Karpas-422 (cell line): ENCODE results near the gene FGFBP2. TPM values are rescaled to one million over a fixed set of nuclear protein-coding genes. Genes with fewer than 3 reads are reported as not detected.

ENCODE experiments used
- DNase-seq: peaks from one replicate; pipeline ENCODE4 v3.0.0-alpha.2; 2015
- H2AFZ ChIP-seq: fragments of 200-600 bp; sonication (generic); 2 replicates; pipeline ENCODE4 v1.6.1; 2014; ENCODE audit warnings: antibody characterized with exemption, low read length, mixed read lengths
- H3K27ac ChIP-seq: fragments of 200-600 bp; sonication (generic); 2 replicates; pipeline ENCODE4 v1.5.1; 2014; ENCODE audit warnings: mild to moderate bottlenecking, low read length, moderate library complexity
- H3K27me3 ChIP-seq: fragments of 200-600 bp; sonication (generic); 2 replicates; pipeline ENCODE4 v1.6.1; 2014; ENCODE audit warnings: low read length, mixed read lengths
- H3K36me3 ChIP-seq: fragments of 200-600 bp; sonication (generic); 2 replicates; pipeline ENCODE4 v1.6.1; 2014; ENCODE audit warnings: low read length, mixed read lengths; ENCODE audit not compliant: insufficient read depth
- H3K4me1 ChIP-seq: fragments of 200-600 bp; sonication (generic); 2 replicates; pipeline ENCODE4 v1.6.1; 2014; ENCODE audit warnings: mild to moderate bottlenecking, low read length, mixed read lengths
- H3K4me2 ChIP-seq: fragments of 200-600 bp; sonication (generic); 2 replicates; pipeline ENCODE4 v1.6.1; 2014; ENCODE audit warnings: low read length, low read depth, mild to moderate bottlenecking; ENCODE audit not compliant: poor library complexity, severe bottlenecking
- H3K4me3 ChIP-seq: fragments of 200-600 bp; sonication (generic); 2 replicates; pipeline ENCODE4 v1.5.1; 2014; ENCODE audit warnings: mild to moderate bottlenecking, antibody characterized with exemption, low read length, mixed read lengths
- H3K79me2 ChIP-seq: fragments of 200-600 bp; sonication (generic); 2 replicates; pipeline ENCODE4 v1.6.1; 2014; ENCODE audit warnings: mild to moderate bottlenecking, low read length, mixed read lengths
- H3K9ac ChIP-seq: fragments of 200-600 bp; sonication (generic); 2 replicates; pipeline ENCODE4 v1.6.0; 2014; ENCODE audit warnings: low read length
- H3K9me2 ChIP-seq: fragments of 200-600 bp; sonication (generic), shearing (Covaris generic); replicated peaks from 2 replicates; pipeline ENCODE4 v1.6.0; 2014; ENCODE audit warnings: mild to moderate bottlenecking, low read length, moderate library complexity; ENCODE audit not compliant: insufficient read depth
- H3K9me3 ChIP-seq: fragments of 300-700, 200-600 bp; sonication (generic); 2 replicates; pipeline ENCODE4 v1.6.1; 2014; ENCODE audit warnings: low read length, mixed read lengths
- H4K20me1 ChIP-seq: fragments of 200-600 bp; sonication (generic); 2 replicates; pipeline ENCODE4 v1.6.1; 2014; ENCODE audit warnings: mild to moderate bottlenecking, antibody characterized with exemption, low read length, low read depth; ENCODE audit not compliant: insufficient read depth
- total RNA-seq: library from RNA; depleted of rRNA; stranded (reverse); fragments of >200 nt; shearing (Covaris generic); gene quantifications from 2 replicates; pipeline ENCODE4 v1.2.3, GENCODE V29; 2014; ENCODE audit warnings: low replicate concordance

FGFBP2 gene
- total RNA-seq, 1 experiment from 2014 or later, result not detected

- no peak for DNase-seq
- Histone ChIP-seq H3K36me3 (no peaks in the 10 kb centered on the region), H3K27me3 (no peaks in the 10 kb centered on the region), H3K4me1 (no peaks in the 10 kb centered on the region), H3K4me2 (no peak overlapping the region), H3K9me2 (no peaks in the 10 kb centered on the region), H3K79me2 (no peaks in the 10 kb centered on the region), H3K4me3 (no peak overlapping the region), H3K9ac (no peak overlapping the region), H3K9me3 (no peaks in the 10 kb centered on the region), H3K27ac (no peak overlapping the region), H4K20me1 (no peaks in the 10 kb centered on the region), H2AFZ (no peak overlapping the region)
Measured at GRCh38 chr4:15945516-15945915, 17.5 kb downstream of the FGFBP2 start.

GRCh38 chr4:15944895-15945294 is 18.1 kb downstream of the FGFBP2 start:
- H3K4me3 ChIP-seq, result no peak overlapping the region
- no peak overlapping the region for H3K4me2 ChIP-seq
- DNase-seq, result no peak
- no peak overlapping the region for H3K9ac ChIP-seq
- no peaks in the 10 kb centered on the region for H4K20me1 ChIP-seq
- H3K36me3 ChIP-seq, result no peaks in the 10 kb centered on the region
- no peaks in the 10 kb centered on the region for H3K79me2 ChIP-seq
- H3K27ac ChIP-seq, result no peak overlapping the region
- no peaks in the 10 kb centered on the region for H3K27me3 ChIP-seq
- H3K9me2 ChIP-seq, result no peaks in the 10 kb centered on the region
- no peak overlapping the region for H2AFZ ChIP-seq
- H3K4me1 ChIP-seq, result no peaks in the 10 kb centered on the region
- H3K9me3 ChIP-seq, result no peaks in the 10 kb centered on the region

- H3K9me2 ChIP-seq, result no peaks in the 10 kb centered on the region
- no peaks in the 10 kb centered on the region for H3K36me3 ChIP-seq
- H3K4me2 ChIP-seq, result no peak overlapping the region
- no peaks in the 10 kb centered on the region for H4K20me1 ChIP-seq
- H3K9me3 ChIP-seq, result no peaks in the 10 kb centered on the region
- no peak overlapping the region for H3K27ac ChIP-seq
- H3K4me3 ChIP-seq, result no peak overlapping the region
- no peak overlapping the region for H2AFZ ChIP-seq
- no peaks in the 10 kb centered on the region for H3K27me3 ChIP-seq
- no peak overlapping the region for H3K9ac ChIP-seq
- DNase-seq, result no peak
- no peaks in the 10 kb centered on the region for H3K4me1 ChIP-seq
- H3K79me2 ChIP-seq, result no peaks in the 10 kb centered on the region
Measured at GRCh38 chr4:15942283-15942682, 20.7 kb downstream of the FGFBP2 start.

- no peaks in the 10 kb centered on the region for H4K20me1 ChIP-seq
- H3K27ac ChIP-seq, result no peak within 1 kb of the TSS
- no peaks in the 10 kb centered on the region for H3K79me2 ChIP-seq
- no peak within 1 kb of the TSS for H3K4me3 ChIP-seq
- no peak within 1 kb of the TSS for H3K4me2 ChIP-seq
- no peaks in the 10 kb centered on the region for H3K9me2 ChIP-seq
- no peak within 1 kb of the TSS for H2AFZ ChIP-seq
- no peaks in the 10 kb centered on the region for H3K27me3 ChIP-seq
- H3K9ac ChIP-seq, result no peak within 1 kb of the TSS
- H3K36me3 ChIP-seq, result no peaks in the 10 kb centered on the region
- DNase-seq, result no peak
- no peaks in the 10 kb centered on the region for H3K9me3 ChIP-seq
- H3K4me1 ChIP-seq, result no peaks in the 10 kb centered on the region
Measured at GRCh38 chr4:15938640-15939039, 24.3 kb downstream of the FGFBP2 start, which contains the start of gene FGFBP1. FGFBP1 (minus strand) TSS chr4:15938740; CDS start chr4:15936632, 2,108 bp downstream.

GRCh38 chr4:15938182-15938581 is 24.8 kb downstream of the FGFBP2 start:
- Histone ChIP-seq H2AFZ (no peak overlapping the region), H3K4me2 (no peak overlapping the region), H3K9ac (no peak overlapping the region)

GRCh38 chr4:15936495-15936894 is 26.5 kb downstream of the FGFBP2 start:
- no peak overlapping the region for H3K9ac ChIP-seq
- DNase-seq, result no peak

More at GRCh38 chr4:15938182-15938581, 24.8 kb downstream of the FGFBP2 start:
- Histone ChIP-seq H3K9me2 (no peaks in the 10 kb centered on the region), H3K79me2 (no peaks in the 10 kb centered on the region), H3K36me3 (no peaks in the 10 kb centered on the region), H3K9me3 (no peaks in the 10 kb centered on the region), H3K27me3 (no peaks in the 10 kb centered on the region), H4K20me1 (no peaks in the 10 kb centered on the region), H3K27ac (no peak overlapping the region), H3K4me3 (no peak overlapping the region), H3K4me1 (no peaks in the 10 kb centered on the region)
- no peak for DNase-seq

GRCh38 chr4:15935504-15936402 is 27.2 kb downstream of the FGFBP2 start:
- Histone ChIP-seq H3K4me2 (no peak overlapping the region), H3K27me3 (no peaks in the 10 kb centered on the region), H3K9ac (no peak overlapping the region), H3K9me2 (no peaks in the 10 kb centered on the region), H4K20me1 (no peaks in the 10 kb centered on the region), H3K36me3 (no peaks in the 10 kb centered on the region), H3K4me3 (no peak overlapping the region), H2AFZ (no peak overlapping the region), H3K4me1 (peaks cover 4% of the 10 kb centered on the region), H3K79me2 (no peaks in the 10 kb centered on the region), H3K9me3 (no peaks in the 10 kb centered on the region), H3K27ac (no peak overlapping the region)
- no peak for DNase-seq

More at GRCh38 chr4:15936495-15936894, 26.5 kb downstream of the FGFBP2 start:
- H3K36me3 ChIP-seq, result no peaks in the 10 kb centered on the region
- no peak overlapping the region for H3K27ac ChIP-seq
- no peaks in the 10 kb centered on the region for H3K9me2 ChIP-seq
- no peak overlapping the region for H3K4me3 ChIP-seq
- 0 out of 2 replicates have a peak, but pooled peaks cover 2% of the 10 kb centered on the region for H3K4me1 ChIP-seq
- H4K20me1 ChIP-seq, result no peaks in the 10 kb centered on the region
- H2AFZ ChIP-seq, result no peak overlapping the region
- H3K9me3 ChIP-seq, result no peaks in the 10 kb centered on the region
- no peaks in the 10 kb centered on the region for H3K79me2 ChIP-seq
- H3K27me3 ChIP-seq, result no peaks in the 10 kb centered on the region
- H3K4me2 ChIP-seq, result no peak overlapping the region

- no peak overlapping the region for H3K27ac ChIP-seq
- no peaks in the 10 kb centered on the region for H4K20me1 ChIP-seq
- H3K4me3 ChIP-seq, result no peak overlapping the region
- H3K79me2 ChIP-seq, result no peaks in the 10 kb centered on the region
- H3K4me1 ChIP-seq, result peaks cover 16% of the 10 kb centered on the region
- H3K27me3 ChIP-seq, result no peaks in the 10 kb centered on the region
- no peak overlapping the region for H2AFZ ChIP-seq
- H3K36me3 ChIP-seq, result no peaks in the 10 kb centered on the region
- no peak for DNase-seq
- H3K9me3 ChIP-seq, result no peaks in the 10 kb centered on the region
- H3K9ac ChIP-seq, result no peak overlapping the region
- H3K4me2 ChIP-seq, result no peak overlapping the region
- H3K9me2 ChIP-seq, result no peaks in the 10 kb centered on the region
Measured at GRCh38 chr4:15934259-15934658, 28.7 kb downstream of the FGFBP2 start.
